ENCODE measurements around the gene S100A9. TPM values are rescaled to one million over a fixed set of nuclear protein-coding genes. Genes with fewer than 3 reads are reported as not detected.

Gene S100A9
- total RNA-seq, 1 experiment from 2014 or later: 0.59 TPM

DNA sequence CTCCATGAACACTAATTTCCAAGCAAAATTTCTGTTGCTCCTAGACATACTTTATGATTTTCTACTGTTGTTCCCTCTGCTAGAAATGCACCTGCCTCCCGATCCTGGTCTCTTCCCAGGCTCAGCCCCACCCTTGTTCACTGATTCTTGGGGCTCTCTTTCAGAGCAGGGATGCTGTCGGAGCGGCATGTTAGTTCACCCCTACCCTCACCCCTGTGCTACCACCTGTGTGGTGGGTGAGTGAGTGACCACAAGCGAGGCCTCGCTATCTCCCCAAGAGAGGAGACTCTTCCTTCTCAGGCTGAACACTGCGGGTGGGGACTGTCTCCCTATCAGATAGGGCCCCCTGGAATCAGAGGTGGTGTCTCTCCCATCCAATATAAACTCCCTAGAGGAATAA is 38.1 kb downstream of the S100A9 start:
- Histone ChIP-seq H3K9me2 (ENCODE audit: insufficient read depth) (no peaks in the 10 kb centered on the region), H3K4me1 (ENCODE audit: control insufficient read depth in 1 of 2, insufficient read depth in 2 of 2, low read length in 2 of 2) (no peaks in the 10 kb centered on the region), H3K27ac (ENCODE audit: low read depth, low read length) (no peak overlapping the region), H3K9me3 (ENCODE audit: control insufficient read depth in 1 of 2, insufficient read depth in 1 of 2, low read depth in 1 of 2, low read length in 2 of 2) (no peaks in the 10 kb centered on the region), H3K36me3 (ENCODE audit: control insufficient read depth in 1 of 2, insufficient read depth in 2 of 2, low read length in 2 of 2) (no peaks in the 10 kb centered on the region), H4K20me1 (ENCODE audit: insufficient read depth) (no peaks in the 10 kb centered on the region), H3K79me2 (ENCODE audit: insufficient read depth, low read length) (no peaks in the 10 kb centered on the region), H3K27me3 (ENCODE audit: insufficient read depth, low read length) (peaks cover 72% of the 10 kb centered on the region), H3K4me3 (replicated peaks in 1 of 2; ENCODE audit: low read depth in 1 of 2, low read length in 2 of 2) (no peak overlapping the region), H3K4me2 (ENCODE audit: low read length) (no peak overlapping the region), H2AFZ (ENCODE audit: low read depth, low read length, poor library complexity, severe bottlenecking) (no peak overlapping the region), H3K9ac (ENCODE audit: low read length) (no peak overlapping the region)
- POLR2A ChIA-PET: no interaction called here
- DNase-seq (ENCODE audit: low read depth, low spot score) (no peak), ATAC-seq (no peak)
- intact Hi-C loops (cut with micrococcal nuclease): no loop called here
- TF ChIP-seq ZFX (IDR thresholded peaks at IDR 0.05) (no peak), SP1 (IDR thresholded peaks at IDR 0.05; ENCODE audit: low read depth) (no peak), RAD21 (IDR thresholded peaks at IDR 0.05; ENCODE audit: low read depth) (no peak), FOSL1 (IDR thresholded peaks at IDR 0.05; ENCODE audit: low read depth) (no peak), SIN3A (IDR thresholded peaks at IDR 0.05; ENCODE audit: low read depth) (no peak), CBX3 (IDR thresholded peaks at IDR 0.05; ENCODE audit: low read depth) (no peak), JUND (IDR thresholded peaks at IDR 0.05) (no peak), ELF1 (IDR thresholded peaks at IDR 0.05; ENCODE audit: borderline replicate concordance, low read depth) (no peak), EZH2phosphoT487 (IDR thresholded peaks at IDR 0.05; ENCODE audit: borderline replicate concordance) (no peak), YY1 (IDR thresholded peaks at IDR 0.05; ENCODE audit: extremely low read depth, insufficient replicate concordance, low read depth, low read length) (no peak)
- TF ChIP-seq, protein P1, sequence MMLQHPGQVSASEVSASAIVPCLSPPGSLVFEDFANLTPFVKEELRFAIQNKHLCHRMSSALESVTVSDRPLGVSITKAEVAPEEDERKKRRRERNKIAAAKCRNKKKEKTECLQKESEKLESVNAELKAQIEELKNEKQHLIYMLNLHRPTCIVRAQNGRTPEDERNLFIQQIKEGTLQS (IDR thresholded peaks at IDR 0.05): no peak
- TF ChIP-seq, protein P2, sequence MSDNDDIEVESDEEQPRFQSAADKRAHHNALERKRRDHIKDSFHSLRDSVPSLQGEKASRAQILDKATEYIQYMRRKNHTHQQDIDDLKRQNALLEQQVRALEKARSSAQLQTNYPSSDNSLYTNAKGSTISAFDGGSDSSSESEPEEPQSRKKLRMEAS (IDR thresholded peaks at IDR 0.05): no peak
- TF ChIP-seq, protein P3, sequence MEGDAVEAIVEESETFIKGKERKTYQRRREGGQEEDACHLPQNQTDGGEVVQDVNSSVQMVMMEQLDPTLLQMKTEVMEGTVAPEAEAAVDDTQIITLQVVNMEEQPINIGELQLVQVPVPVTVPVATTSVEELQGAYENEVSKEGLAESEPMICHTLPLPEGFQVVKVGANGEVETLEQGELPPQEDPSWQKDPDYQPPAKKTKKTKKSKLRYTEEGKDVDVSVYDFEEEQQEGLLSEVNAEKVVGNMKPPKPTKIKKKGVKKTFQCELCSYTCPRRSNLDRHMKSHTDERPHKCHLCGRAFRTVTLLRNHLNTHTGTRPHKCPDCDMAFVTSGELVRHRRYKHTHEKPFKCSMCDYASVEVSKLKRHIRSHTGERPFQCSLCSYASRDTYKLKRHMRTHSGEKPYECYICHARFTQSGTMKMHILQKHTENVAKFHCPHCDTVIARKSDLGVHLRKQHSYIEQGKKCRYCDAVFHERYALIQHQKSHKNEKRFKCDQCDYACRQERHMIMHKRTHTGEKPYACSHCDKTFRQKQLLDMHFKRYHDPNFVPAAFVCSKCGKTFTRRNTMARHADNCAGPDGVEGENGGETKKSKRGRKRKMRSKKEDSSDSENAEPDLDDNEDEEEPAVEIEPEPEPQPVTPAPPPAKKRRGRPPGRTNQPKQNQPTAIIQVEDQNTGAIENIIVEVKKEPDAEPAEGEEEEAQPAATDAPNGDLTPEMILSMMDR (IDR thresholded peaks at IDR 0.05 in 2 of 3, conservative IDR thresholded peaks at IDR 0.05 in 1 of 3; ENCODE audit: borderline replicate concordance in 1 of 3, insufficient read depth in 1 of 3, low read depth in 2 of 3, low read length in 2 of 3): no peak
- TF ChIP-seq, protein P4, sequence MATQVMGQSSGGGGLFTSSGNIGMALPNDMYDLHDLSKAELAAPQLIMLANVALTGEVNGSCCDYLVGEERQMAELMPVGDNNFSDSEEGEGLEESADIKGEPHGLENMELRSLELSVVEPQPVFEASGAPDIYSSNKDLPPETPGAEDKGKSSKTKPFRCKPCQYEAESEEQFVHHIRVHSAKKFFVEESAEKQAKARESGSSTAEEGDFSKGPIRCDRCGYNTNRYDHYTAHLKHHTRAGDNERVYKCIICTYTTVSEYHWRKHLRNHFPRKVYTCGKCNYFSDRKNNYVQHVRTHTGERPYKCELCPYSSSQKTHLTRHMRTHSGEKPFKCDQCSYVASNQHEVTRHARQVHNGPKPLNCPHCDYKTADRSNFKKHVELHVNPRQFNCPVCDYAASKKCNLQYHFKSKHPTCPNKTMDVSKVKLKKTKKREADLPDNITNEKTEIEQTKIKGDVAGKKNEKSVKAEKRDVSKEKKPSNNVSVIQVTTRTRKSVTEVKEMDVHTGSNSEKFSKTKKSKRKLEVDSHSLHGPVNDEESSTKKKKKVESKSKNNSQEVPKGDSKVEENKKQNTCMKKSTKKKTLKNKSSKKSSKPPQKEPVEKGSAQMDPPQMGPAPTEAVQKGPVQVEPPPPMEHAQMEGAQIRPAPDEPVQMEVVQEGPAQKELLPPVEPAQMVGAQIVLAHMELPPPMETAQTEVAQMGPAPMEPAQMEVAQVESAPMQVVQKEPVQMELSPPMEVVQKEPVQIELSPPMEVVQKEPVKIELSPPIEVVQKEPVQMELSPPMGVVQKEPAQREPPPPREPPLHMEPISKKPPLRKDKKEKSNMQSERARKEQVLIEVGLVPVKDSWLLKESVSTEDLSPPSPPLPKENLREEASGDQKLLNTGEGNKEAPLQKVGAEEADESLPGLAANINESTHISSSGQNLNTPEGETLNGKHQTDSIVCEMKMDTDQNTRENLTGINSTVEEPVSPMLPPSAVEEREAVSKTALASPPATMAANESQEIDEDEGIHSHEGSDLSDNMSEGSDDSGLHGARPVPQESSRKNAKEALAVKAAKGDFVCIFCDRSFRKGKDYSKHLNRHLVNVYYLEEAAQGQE (IDR thresholded peaks at IDR 0.05; ENCODE audit: low read depth): no peak
- BruUV-seq (replicated peaks): no TSS peak
- RAD21 ChIA-PET (ENCODE audit: low non-redundant PET in 1 of 2, low total read pairs in 2 of 2, uncharacterized antibody in 2 of 2, unreplicated experiment in 2 of 2): no interaction called here
- CTCF ChIA-PET: no interaction called here
